GM19372 (cell line): Measurements from ENCODE around the gene POLR1G.

Experiments used
- ATAC-seq: cut with Tn5 transposase; IDR thresholded peaks from one replicate; pipeline ENCODE4 v1.9.1; 2021; ENCODE audit warnings: mild to moderate bottlenecking, low read depth, moderate library complexity; ENCODE audit not compliant: unreplicated experiment

Gene POLR1G

GRCh38 chr19:45406226-45407090, at the start of gene POLR1G:
Gene POLR1G (plus strand): TSS chr19:45406644. CDS start chr19:45406697, 53 bp downstream.
- ATAC-seq, result peak; percentile 70

GRCh38 chr19:45356760-45357444, 49.5 kb upstream of the POLR1G start:
- no peak for ATAC-seq

- ATAC-seq, result no peak
Measured at GRCh38 chr19:45357445-45357783, 49.0 kb upstream of the POLR1G start.

- ATAC-seq, result no peak
Measured at GRCh38 chr19:45358213-45358792, 48.1 kb upstream of the POLR1G start.

GRCh38 chr19:45361608-45362007, 44.8 kb upstream of the POLR1G start:
- no peak for ATAC-seq

GRCh38 chr19:45362291-45362690, 44.2 kb upstream of the POLR1G start:
- ATAC-seq, result no peak

- ATAC-seq, result no peak
Measured at GRCh38 chr19:45363861-45364459, 42.5 kb upstream of the POLR1G start.

- no peak for ATAC-seq
Measured at GRCh38 chr19:45364696-45365095, 41.7 kb upstream of the POLR1G start.

- ATAC-seq, result no peak
Measured at GRCh38 chr19:45368127-45368526, 38.3 kb upstream of the POLR1G start.

GRCh38 chr19:45368737-45369340, 37.6 kb upstream of the POLR1G start:
- no peak for ATAC-seq

GRCh38 chr19:45370410-45371204, 35.8 kb upstream of the POLR1G start, which contains the start of gene ERCC2:
Gene ERCC2 (minus strand): TSS chr19:45370573. CDS start chr19:45370540, 33 bp downstream.
- ATAC-seq, result peak; percentile 95

- no peak for ATAC-seq
Measured at GRCh38 chr19:45376045-45376724, 30.3 kb upstream of the POLR1G start.

GRCh38 chr19:45380107-45380506, 26.3 kb upstream of the POLR1G start:
- no peak for ATAC-seq

GRCh38 chr19:45382426-45382825, 24.0 kb upstream of the POLR1G start:
- no peak for ATAC-seq

- no peak for ATAC-seq
Measured at GRCh38 chr19:45385392-45386221, 20.8 kb upstream of the POLR1G start.

GRCh38 chr19:45391346-45391745, 15.1 kb upstream of the POLR1G start:
- ATAC-seq, result no peak

- no peak for ATAC-seq
Measured at GRCh38 chr19:45391871-45392665, 14.4 kb upstream of the POLR1G start.
